ENCODE data around the gene DHDDS.

DHDDS gene

DNA sequence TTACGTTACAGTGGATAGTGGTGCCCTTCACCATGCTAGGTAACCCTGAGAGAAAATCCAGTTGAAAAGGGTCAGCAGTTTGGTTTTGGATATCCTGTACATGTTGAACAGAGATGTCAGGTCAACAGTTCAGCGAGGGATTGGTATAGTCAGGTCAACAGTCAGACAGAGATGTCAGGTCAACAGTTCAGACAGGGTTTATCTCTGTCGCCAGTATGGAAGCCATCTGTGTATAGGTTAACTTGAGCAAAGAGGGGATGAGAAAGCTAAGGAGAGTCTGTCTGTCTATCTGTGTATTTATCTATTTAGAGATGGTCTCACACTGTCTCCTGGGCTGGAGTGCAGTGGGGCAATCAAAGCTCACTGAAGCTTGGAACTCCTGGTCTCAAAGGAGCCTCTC is 17.7 kb downstream of the DHDDS start:
- H3K4me3 ChIP-seq (ENCODE audit: low read depth, low read length) = no peak overlapping the region
- no peak for DNase-seq (ENCODE audit: low read depth)
- TF ChIP-seq, protein P1, sequence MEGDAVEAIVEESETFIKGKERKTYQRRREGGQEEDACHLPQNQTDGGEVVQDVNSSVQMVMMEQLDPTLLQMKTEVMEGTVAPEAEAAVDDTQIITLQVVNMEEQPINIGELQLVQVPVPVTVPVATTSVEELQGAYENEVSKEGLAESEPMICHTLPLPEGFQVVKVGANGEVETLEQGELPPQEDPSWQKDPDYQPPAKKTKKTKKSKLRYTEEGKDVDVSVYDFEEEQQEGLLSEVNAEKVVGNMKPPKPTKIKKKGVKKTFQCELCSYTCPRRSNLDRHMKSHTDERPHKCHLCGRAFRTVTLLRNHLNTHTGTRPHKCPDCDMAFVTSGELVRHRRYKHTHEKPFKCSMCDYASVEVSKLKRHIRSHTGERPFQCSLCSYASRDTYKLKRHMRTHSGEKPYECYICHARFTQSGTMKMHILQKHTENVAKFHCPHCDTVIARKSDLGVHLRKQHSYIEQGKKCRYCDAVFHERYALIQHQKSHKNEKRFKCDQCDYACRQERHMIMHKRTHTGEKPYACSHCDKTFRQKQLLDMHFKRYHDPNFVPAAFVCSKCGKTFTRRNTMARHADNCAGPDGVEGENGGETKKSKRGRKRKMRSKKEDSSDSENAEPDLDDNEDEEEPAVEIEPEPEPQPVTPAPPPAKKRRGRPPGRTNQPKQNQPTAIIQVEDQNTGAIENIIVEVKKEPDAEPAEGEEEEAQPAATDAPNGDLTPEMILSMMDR (conservative IDR thresholded peaks at IDR 0.05; ENCODE audit: low read depth, low read length) = no peak

DNA sequence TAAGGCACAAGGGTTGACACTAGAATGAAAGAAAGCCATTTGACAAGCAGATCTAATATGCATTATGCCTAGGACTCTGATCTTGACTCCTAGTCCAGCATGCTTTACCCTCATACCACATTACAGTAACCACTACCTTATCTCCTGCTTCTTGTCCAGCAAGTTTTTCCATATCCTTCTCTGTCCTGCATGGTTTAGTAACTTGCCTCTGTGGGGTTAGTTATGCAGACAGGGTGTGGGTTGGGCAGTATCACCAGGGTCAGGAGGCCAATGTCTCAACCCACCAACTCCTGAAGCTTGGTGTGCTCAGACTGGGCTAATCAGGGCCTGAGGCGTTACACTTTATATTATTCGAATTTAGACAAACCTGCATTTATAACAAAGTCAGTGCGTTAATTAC is 18.8 kb downstream of the DHDDS start:
- no peak overlapping the region for H3K4me3 ChIP-seq (ENCODE audit: low read depth, low read length)
- TF ChIP-seq, protein P1 (conservative IDR thresholded peaks at IDR 0.05; ENCODE audit: low read depth, low read length) = no peak
- no peak for DNase-seq (ENCODE audit: low read depth)

DNA sequence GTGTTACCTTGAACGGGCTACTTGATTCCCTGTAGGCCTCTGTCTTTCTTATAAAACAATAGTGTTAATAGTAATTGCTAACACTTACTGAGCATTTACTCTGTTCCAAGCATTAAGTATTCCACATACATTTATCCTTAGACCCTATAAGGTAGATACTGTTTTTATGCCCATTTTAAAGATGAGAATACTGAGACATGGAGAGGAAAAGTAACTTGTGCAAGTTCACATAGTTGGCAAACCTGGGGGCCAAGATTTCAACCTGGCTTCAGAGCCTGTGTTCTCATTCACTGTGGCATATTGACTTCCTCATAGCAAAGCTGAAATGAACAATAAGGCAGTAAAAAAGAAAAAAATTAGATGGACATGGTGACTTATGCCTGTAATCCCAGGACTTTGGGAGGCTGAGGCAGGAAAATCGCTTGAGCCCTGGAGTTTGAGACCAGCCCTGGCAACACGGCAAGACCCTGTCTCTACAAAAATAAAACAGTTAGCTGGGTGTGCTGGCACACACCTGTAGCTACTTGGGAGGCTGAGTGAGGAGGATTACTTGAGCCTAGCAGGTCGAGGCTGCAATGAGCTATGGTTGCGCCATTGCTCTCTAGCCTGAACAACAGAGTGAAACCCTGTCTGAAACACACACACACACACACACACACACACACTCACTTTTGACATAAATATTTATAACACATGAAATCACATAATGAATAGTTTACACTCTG is 20.5 kb downstream of the DHDDS start:
- TF ChIP-seq, protein P1 (conservative IDR thresholded peaks at IDR 0.05; ENCODE audit: low read depth, low read length) = no peak
- no peak for DNase-seq (ENCODE audit: low read depth)
- no peak overlapping the region for H3K4me3 ChIP-seq (ENCODE audit: low read depth, low read length)

DNA sequence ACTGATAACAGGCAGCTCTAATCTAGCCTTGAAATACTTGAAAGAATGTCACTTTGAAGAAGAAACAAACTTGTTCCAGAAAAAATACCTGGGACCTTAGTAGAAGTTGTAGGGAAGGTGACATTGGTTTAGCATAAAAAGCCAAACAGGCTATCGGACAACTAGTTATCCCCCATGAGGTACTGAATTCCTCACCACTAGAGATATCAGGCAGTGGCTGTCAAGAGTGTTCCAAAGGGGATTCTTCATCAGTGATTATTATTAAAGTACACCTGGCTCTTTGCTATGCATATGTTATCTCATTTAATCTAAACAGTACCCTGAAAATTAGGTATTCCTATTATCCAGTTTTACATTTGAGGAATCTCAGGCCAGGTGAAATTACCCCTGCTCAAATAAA is 27.0 kb downstream of the DHDDS start:
- no peak for DNase-seq (ENCODE audit: low read depth)
- TF ChIP-seq, protein P1 (conservative IDR thresholded peaks at IDR 0.05; ENCODE audit: low read depth, low read length) = no peak
- H3K4me3 ChIP-seq (ENCODE audit: low read depth, low read length) = no peak overlapping the region

DNA sequence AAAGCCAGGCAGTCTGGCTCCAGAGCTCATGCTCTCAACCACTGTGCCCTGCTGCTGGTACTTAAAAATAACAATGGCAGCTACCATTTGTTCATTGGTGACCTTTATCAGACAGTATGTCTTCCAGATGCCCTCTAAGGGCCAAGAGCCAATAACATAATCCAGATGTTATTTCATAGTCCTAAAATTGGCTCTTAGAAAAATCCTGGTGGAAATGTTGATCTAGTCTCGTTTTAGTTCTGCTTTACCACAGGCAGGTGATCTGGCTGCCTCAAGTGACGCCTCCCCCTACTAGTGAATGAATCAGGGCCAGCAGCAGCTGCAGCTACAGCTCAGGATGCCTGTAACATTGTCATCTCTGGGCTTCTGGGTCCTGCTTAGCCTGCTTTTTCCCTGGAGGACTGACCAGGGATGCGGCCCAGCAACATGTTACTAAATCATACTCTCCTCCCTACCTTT is 27.5 kb downstream of the DHDDS start:
- H3K4me3 ChIP-seq (ENCODE audit: low read depth, low read length) = no peak overlapping the region
- no peak for DNase-seq (ENCODE audit: low read depth)
- TF ChIP-seq, protein P1 (conservative IDR thresholded peaks at IDR 0.05; ENCODE audit: low read depth, low read length) = no peak

DNA sequence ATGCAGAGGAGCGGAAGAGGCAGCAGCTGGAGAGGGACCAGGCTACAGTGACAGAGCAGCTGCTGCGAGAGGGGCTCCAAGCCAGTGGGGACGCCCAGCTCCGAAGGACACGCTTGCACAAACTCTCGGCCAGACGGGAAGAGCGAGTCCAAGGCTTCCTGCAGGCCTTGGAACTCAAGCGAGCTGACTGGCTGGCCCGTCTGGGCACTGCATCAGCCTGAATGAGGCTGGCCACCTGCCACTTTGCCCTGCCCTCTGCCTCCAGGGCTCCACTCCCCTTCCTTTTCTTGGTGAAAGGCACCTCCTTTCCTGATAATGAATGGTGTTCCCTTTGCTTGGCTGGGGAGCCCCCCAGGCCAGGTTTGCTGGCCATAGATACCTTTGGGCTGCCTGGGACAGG is 36.8 kb downstream of the DHDDS start:
- H3K4me3 ChIP-seq (ENCODE audit: low read depth, low read length) = no peak overlapping the region
- TF ChIP-seq, protein P1 (conservative IDR thresholded peaks at IDR 0.05; ENCODE audit: low read depth, low read length) = no peak

DNA sequence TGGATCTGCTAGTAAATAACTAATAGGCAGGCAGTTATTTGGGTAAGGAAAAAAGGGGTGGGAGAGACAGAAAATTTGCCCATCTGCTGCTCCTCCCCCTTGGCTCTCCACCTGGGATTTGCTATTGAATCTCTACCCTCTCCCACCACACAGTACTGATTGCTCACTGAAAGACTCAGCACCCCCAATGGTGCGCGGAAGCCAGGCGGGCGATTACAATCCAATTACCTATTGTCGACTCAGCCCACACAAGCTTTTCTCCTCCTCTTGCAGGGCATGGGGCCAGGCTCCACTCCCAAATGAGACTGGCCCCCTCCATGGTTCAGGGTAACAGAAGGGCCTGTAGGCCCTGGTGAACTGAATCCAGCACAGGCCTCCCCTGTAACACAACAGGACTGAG is 37.4 kb downstream of the DHDDS start:
- no peak overlapping the region for H3K4me3 ChIP-seq (ENCODE audit: low read depth, low read length)
- no peak for DNase-seq (ENCODE audit: low read depth)
- TF ChIP-seq, protein P1 (conservative IDR thresholded peaks at IDR 0.05; ENCODE audit: low read depth, low read length) = no peak

More for the DNA sequence above, 36.8 kb downstream of the DHDDS start:
- DNase-seq (ENCODE audit: low read depth) = no peak
